ES-I3 (cell line): ENCODE data around the gene PTPN18.

Experiments used
- H3K36me3 ChIP-seq: 2 replicates; pipeline ENCODE4 v1.6.1; 2013; ENCODE audit warnings: mild to moderate bottlenecking, low read length, control low read depth, moderate library complexity; ENCODE audit not compliant: insufficient read depth
- H3K4me1 ChIP-seq: 2 replicates; pipeline ENCODE4 v1.6.1; 2013; ENCODE audit warnings: mild to moderate bottlenecking, control low read depth, low read length; ENCODE audit not compliant: insufficient read depth
- H3K9ac ChIP-seq: 2 replicates; pipeline ENCODE4 v1.6.1; 2013; ENCODE audit warnings: low read depth, mild to moderate bottlenecking, low read length, moderate library complexity
- H3K9me3 ChIP-seq: 2 replicates; pipeline ENCODE4 v1.6.1; 2013; ENCODE audit warnings: mild to moderate bottlenecking, low read length, moderate library complexity; ENCODE audit not compliant: control insufficient read depth, insufficient read depth

PTPN18 gene

GRCh38 chr2:130366720-130367119, 10.9 kb downstream of the PTPN18 start:
- H3K9me3 ChIP-seq: no peaks in the 10 kb centered on the region
- H3K36me3 ChIP-seq: no peaks in the 10 kb centered on the region
- H3K4me1 ChIP-seq: peaks cover 13% of the 10 kb centered on the region
- no peak overlapping the region for H3K9ac ChIP-seq

GRCh38 chr2:130368786-130369185, 12.9 kb downstream of the PTPN18 start:
- no peaks in the 10 kb centered on the region for H3K36me3 ChIP-seq
- no peak overlapping the region for H3K9ac ChIP-seq
- peaks cover 13% of the 10 kb centered on the region for H3K4me1 ChIP-seq
- no peaks in the 10 kb centered on the region for H3K9me3 ChIP-seq

- Histone ChIP-seq H3K4me1 (peaks cover 13% of the 10 kb centered on the region), H3K36me3 (no peaks in the 10 kb centered on the region), H3K9me3 (no peaks in the 10 kb centered on the region), H3K9ac (no peak overlapping the region)
These were observed 13.6 kb downstream of the PTPN18 start for GRCh38 chr2:130369311-130369964.

- H3K9ac ChIP-seq: no peak overlapping the region
- peaks cover 13% of the 10 kb centered on the region for H3K4me1 ChIP-seq
- H3K9me3 ChIP-seq: no peaks in the 10 kb centered on the region
- H3K36me3 ChIP-seq: no peaks in the 10 kb centered on the region
These were observed 14.1 kb downstream of the PTPN18 start for GRCh38 chr2:130369965-130370341.

GRCh38 chr2:130370490-130370889, 14.6 kb downstream of the PTPN18 start:
- Histone ChIP-seq H3K9me3 (no peaks in the 10 kb centered on the region), H3K4me1 (peaks cover 13% of the 10 kb centered on the region), H3K36me3 (no peaks in the 10 kb centered on the region), H3K9ac (no peak overlapping the region)

GRCh38 chr2:130371723-130372054, 15.8 kb downstream of the PTPN18 start:
- Histone ChIP-seq H3K9ac (peak overlapping the region; percentile 91), H3K9me3 (no peaks in the 10 kb centered on the region), H3K4me1 (peaks cover 13% of the 10 kb centered on the region), H3K36me3 (no peaks in the 10 kb centered on the region)

- peaks cover 13% of the 10 kb centered on the region for H3K4me1 ChIP-seq
- peak overlapping the region; percentile 91 for H3K9ac ChIP-seq
- H3K9me3 ChIP-seq: no peaks in the 10 kb centered on the region
- H3K36me3 ChIP-seq: no peaks in the 10 kb centered on the region
These were observed 16.4 kb downstream of the PTPN18 start for GRCh38 chr2:130372055-130372832.

- H3K4me1 ChIP-seq: peaks cover 13% of the 10 kb centered on the region
- peak overlapping the region; percentile 91 for H3K9ac ChIP-seq
- H3K36me3 ChIP-seq: no peaks in the 10 kb centered on the region
- H3K9me3 ChIP-seq: no peaks in the 10 kb centered on the region
These were observed 17.3 kb downstream of the PTPN18 start for GRCh38 chr2:130372833-130373807.

- Histone ChIP-seq H3K9ac (no peak overlapping the region), H3K9me3 (no peaks in the 10 kb centered on the region), H3K4me1 (peaks cover 9% of the 10 kb centered on the region), H3K36me3 (no peaks in the 10 kb centered on the region)
These were observed 18.0 kb downstream of the PTPN18 start for GRCh38 chr2:130373808-130374365.

GRCh38 chr2:130374587-130375290, 18.9 kb downstream of the PTPN18 start:
- no peak overlapping the region for H3K9ac ChIP-seq
- H3K4me1 ChIP-seq: peaks cover under 1% of the 10 kb centered on the region; the same call in 1 of the 2 replicates
- no peaks in the 10 kb centered on the region for H3K9me3 ChIP-seq
- H3K36me3 ChIP-seq: no peaks in the 10 kb centered on the region

GRCh38 chr2:130375291-130376266, 19.7 kb downstream of the PTPN18 start:
- H3K9me3 ChIP-seq: no peaks in the 10 kb centered on the region
- H3K9ac ChIP-seq: no peak overlapping the region
- H3K4me1 ChIP-seq: no peaks in the 10 kb centered on the region
- no peaks in the 10 kb centered on the region for H3K36me3 ChIP-seq

- Histone ChIP-seq H3K9me3 (no peaks in the 10 kb centered on the region), H3K9ac (no peak overlapping the region), H3K4me1 (no peaks in the 10 kb centered on the region), H3K36me3 (no peaks in the 10 kb centered on the region)
These were observed 20.8 kb downstream of the PTPN18 start for GRCh38 chr2:130376433-130377293.
